ENCODE results near the gene EVA1A.

The EVA1A gene

DNA sequence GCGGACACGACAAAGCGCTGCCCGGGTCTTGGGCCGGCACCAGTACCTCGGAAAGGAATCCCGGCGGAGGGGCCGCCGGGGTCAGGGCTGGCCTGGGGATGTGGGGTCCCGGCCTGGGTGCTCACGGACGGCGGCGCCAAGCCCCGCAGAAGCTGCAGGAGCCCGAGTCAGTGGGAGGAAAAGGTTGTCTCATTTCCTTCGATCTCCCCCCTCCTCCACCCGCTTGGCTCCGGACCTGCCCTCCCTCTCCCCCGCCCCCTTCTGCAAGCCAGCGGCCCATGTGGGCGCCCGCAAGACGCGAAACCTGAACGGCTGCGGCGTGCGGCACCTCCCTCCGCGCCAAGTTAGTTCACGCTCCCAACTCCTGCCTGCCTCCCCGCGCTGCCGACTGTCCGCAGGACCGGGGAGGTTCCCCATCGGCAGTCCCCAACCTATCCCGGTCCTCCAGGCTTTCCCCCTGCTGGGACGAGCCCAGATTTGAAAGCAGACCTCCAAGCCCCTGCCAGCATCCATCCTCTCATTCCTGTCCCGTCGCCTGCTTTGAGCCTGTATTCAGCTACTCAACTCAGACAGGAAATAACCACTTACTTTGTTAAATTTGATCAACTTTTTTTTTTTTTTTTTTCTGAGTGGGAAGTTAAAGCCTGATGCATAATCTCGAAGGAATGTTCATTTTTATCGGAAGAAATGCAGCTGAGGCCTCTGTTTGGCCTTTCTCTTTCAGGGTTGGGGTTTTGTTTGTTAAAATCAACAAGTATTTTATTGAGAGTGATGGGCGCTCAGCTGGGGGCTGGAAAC, at the start of gene EVA1A:
EVA1A (minus strand) TSS at position 172 of the 798 bp plus-strand sequence. CDS start 42,799 bp downstream, outside the sequence.
- H3K27me3 ChIP-seq (ENCODE audit: control insufficient read depth, insufficient read depth, low read length), result peaks cover 28% of the 10 kb centered on the region
- H3K9me3 ChIP-seq (ENCODE audit: control insufficient read depth, insufficient read depth, low read length), result no peaks in the 10 kb centered on the region
- H3K4me1 ChIP-seq (ENCODE audit: control insufficient read depth, insufficient read depth, low read length), result no peaks in the 10 kb centered on the region
- peak within 1 kb of the TSS; percentile 82 for H3K4me3 ChIP-seq (ENCODE audit: low read depth, low read length)
- H3K9ac ChIP-seq (ENCODE audit: low read depth, low read length), result peak within 1 kb of the TSS; percentile 58
- H3K36me3 ChIP-seq (ENCODE audit: control insufficient read depth, insufficient read depth, low read length), result no peaks in the 10 kb centered on the region

- Histone ChIP-seq H3K4me3 (ENCODE audit: low read depth, low read length) (no peak overlapping the region), H3K36me3 (ENCODE audit: control insufficient read depth, insufficient read depth, low read length) (no peaks in the 10 kb centered on the region), H3K27me3 (ENCODE audit: control insufficient read depth, insufficient read depth, low read length) (peaks cover 3% of the 10 kb centered on the region), H3K4me1 (ENCODE audit: control insufficient read depth, insufficient read depth, low read length) (peaks cover 6% of the 10 kb centered on the region), H3K9me3 (ENCODE audit: control insufficient read depth, insufficient read depth, low read length) (no peaks in the 10 kb centered on the region), H3K9ac (ENCODE audit: low read depth, low read length) (no peak overlapping the region)
Observed at GRCh38 chr2:75609937-75610508, 49.3 kb upstream of the EVA1A start.

- Histone ChIP-seq H3K9ac (ENCODE audit: low read depth, low read length) (no peak overlapping the region), H3K9me3 (ENCODE audit: control insufficient read depth, insufficient read depth, low read length) (no peaks in the 10 kb centered on the region), H3K4me3 (ENCODE audit: low read depth, low read length) (no peak overlapping the region), H3K36me3 (ENCODE audit: control insufficient read depth, insufficient read depth, low read length) (no peaks in the 10 kb centered on the region), H3K27me3 (ENCODE audit: control insufficient read depth, insufficient read depth, low read length) (peaks cover 3% of the 10 kb centered on the region), H3K4me1 (ENCODE audit: control insufficient read depth, insufficient read depth, low read length) (peaks cover 6% of the 10 kb centered on the region)
Observed at GRCh38 chr2:75609334-75609689, 48.6 kb upstream of the EVA1A start.

- Histone ChIP-seq H3K27me3 (ENCODE audit: control insufficient read depth, insufficient read depth, low read length) (peaks cover 3% of the 10 kb centered on the region), H3K9me3 (ENCODE audit: control insufficient read depth, insufficient read depth, low read length) (no peaks in the 10 kb centered on the region), H3K4me1 (ENCODE audit: control insufficient read depth, insufficient read depth, low read length) (peaks cover 6% of the 10 kb centered on the region), H3K9ac (ENCODE audit: low read depth, low read length) (peak overlapping the region; percentile 71), H3K36me3 (ENCODE audit: control insufficient read depth, insufficient read depth, low read length) (no peaks in the 10 kb centered on the region), H3K4me3 (ENCODE audit: low read depth, low read length) (peak overlapping the region; percentile 64)
Observed at GRCh38 chr2:75608684-75609333, 48.1 kb upstream of the EVA1A start.

- Histone ChIP-seq H3K36me3 (ENCODE audit: control insufficient read depth, insufficient read depth, low read length) (no peaks in the 10 kb centered on the region), H3K9ac (ENCODE audit: low read depth, low read length) (no peak overlapping the region), H3K4me3 (ENCODE audit: low read depth, low read length) (peak overlapping the region; percentile 64), H3K27me3 (ENCODE audit: control insufficient read depth, insufficient read depth, low read length) (peaks cover 3% of the 10 kb centered on the region), H3K9me3 (ENCODE audit: control insufficient read depth, insufficient read depth, low read length) (no peaks in the 10 kb centered on the region), H3K4me1 (ENCODE audit: control insufficient read depth, insufficient read depth, low read length) (peaks cover 6% of the 10 kb centered on the region)
Observed at GRCh38 chr2:75607988-75608683, 47.4 kb upstream of the EVA1A start.

DNA sequence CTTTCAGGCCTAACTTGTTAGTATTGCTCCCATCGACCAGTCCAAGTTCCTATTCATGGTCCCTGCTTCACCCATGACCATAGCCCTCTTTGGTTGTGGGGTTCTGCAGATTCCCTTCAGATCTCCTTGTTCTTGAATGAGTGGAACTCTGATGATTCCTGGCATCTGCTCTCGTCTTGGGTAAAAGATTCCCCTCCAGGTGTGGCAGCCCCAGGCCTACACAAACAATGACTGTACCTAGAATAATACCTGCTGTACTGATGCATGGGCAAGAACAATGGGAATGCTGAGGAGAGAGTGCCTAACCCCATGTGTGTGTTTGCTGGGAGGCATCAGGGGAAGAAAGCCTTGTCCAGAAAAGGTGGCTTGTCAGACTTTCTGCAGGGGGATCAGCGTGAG, 46.7 kb upstream of the EVA1A start:
- peaks cover 3% of the 10 kb centered on the region for H3K27me3 ChIP-seq (ENCODE audit: control insufficient read depth, insufficient read depth, low read length)
- peaks cover 6% of the 10 kb centered on the region for H3K4me1 ChIP-seq (ENCODE audit: control insufficient read depth, insufficient read depth, low read length)
- H3K36me3 ChIP-seq (ENCODE audit: control insufficient read depth, insufficient read depth, low read length), result no peaks in the 10 kb centered on the region
- H3K4me3 ChIP-seq (ENCODE audit: low read depth, low read length), result no peak overlapping the region
- no peaks in the 10 kb centered on the region for H3K9me3 ChIP-seq (ENCODE audit: control insufficient read depth, insufficient read depth, low read length)
- H3K9ac ChIP-seq (ENCODE audit: low read depth, low read length), result no peak overlapping the region

DNA sequence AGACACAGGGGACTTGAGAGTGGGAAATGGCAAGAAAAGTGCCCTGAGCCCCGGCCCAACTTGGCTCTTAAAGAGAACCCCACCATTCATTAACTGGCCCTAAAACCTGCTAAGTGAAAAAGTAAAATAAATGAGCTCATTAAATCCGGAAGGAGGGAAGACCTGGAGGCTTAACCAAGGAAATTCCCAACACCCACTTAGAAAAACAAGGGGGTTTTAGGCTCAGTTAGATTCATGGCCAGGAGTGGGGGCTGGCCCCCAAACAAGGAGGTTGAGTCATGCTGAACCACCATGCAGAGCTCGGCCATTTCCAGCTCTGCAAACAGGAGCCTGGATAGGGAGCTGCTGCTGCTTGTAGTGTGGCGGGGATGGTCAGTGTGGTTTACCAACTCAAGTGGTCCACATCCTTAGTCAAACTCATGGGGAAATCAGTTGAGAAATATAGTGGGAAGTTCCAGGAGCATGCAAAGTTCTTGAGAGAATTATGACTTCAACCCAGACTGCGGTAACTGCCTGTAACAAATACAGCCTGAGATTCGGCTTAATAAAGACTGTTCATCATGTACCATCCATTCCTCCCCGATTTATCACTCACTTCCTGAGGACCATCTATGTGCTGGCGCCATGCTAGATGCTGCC, 46.1 kb upstream of the EVA1A start:
- no peaks in the 10 kb centered on the region for H3K36me3 ChIP-seq (ENCODE audit: control insufficient read depth, insufficient read depth, low read length)
- no peak overlapping the region for H3K4me3 ChIP-seq (ENCODE audit: low read depth, low read length)
- H3K4me1 ChIP-seq (ENCODE audit: control insufficient read depth, insufficient read depth, low read length), result peaks cover 6% of the 10 kb centered on the region
- no peaks in the 10 kb centered on the region for H3K9me3 ChIP-seq (ENCODE audit: control insufficient read depth, insufficient read depth, low read length)
- H3K27me3 ChIP-seq (ENCODE audit: control insufficient read depth, insufficient read depth, low read length), result peaks cover 3% of the 10 kb centered on the region
- no peak overlapping the region for H3K9ac ChIP-seq (ENCODE audit: low read depth, low read length)

GRCh38 chr2:75605770-75606529, 45.2 kb upstream of the EVA1A start:
- Histone ChIP-seq H3K4me1 (ENCODE audit: control insufficient read depth, insufficient read depth, low read length) (peaks cover 6% of the 10 kb centered on the region), H3K27me3 (ENCODE audit: control insufficient read depth, insufficient read depth, low read length) (peaks cover 3% of the 10 kb centered on the region), H3K36me3 (ENCODE audit: control insufficient read depth, insufficient read depth, low read length) (no peaks in the 10 kb centered on the region), H3K9ac (ENCODE audit: low read depth, low read length) (no peak overlapping the region), H3K4me3 (ENCODE audit: low read depth, low read length) (no peak overlapping the region), H3K9me3 (ENCODE audit: control insufficient read depth, insufficient read depth, low read length) (no peaks in the 10 kb centered on the region)

GRCh38 chr2:75604484-75604883, 43.7 kb upstream of the EVA1A start:
- no peak overlapping the region for H3K9ac ChIP-seq (ENCODE audit: low read depth, low read length)
- H3K9me3 ChIP-seq (ENCODE audit: control insufficient read depth, insufficient read depth, low read length), result no peaks in the 10 kb centered on the region
- peaks cover 6% of the 10 kb centered on the region for H3K4me1 ChIP-seq (ENCODE audit: control insufficient read depth, insufficient read depth, low read length)
- H3K36me3 ChIP-seq (ENCODE audit: control insufficient read depth, insufficient read depth, low read length), result no peaks in the 10 kb centered on the region
- no peak overlapping the region for H3K4me3 ChIP-seq (ENCODE audit: low read depth, low read length)
- no peaks in the 10 kb centered on the region for H3K27me3 ChIP-seq (ENCODE audit: control insufficient read depth, insufficient read depth, low read length)

DNA sequence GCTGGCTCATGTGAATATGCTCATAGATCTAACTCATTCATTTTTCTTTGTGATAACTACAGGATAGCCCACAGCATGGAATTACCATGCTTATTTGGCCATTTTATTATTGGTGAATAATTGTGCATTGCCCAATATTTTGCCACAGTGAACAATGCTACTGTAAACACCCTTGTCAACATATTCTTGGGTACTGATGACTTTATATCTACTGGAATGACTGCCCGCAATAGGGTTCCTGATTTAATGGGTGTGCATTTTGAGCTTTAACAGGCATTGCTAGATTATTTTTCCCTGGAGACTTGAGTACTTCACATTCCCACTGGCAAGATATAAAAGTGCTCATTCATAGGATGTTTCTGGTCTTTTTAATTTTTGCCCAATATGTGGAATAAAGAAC, 42.7 kb upstream of the EVA1A start:
- Histone ChIP-seq H3K9ac (ENCODE audit: low read depth, low read length) (no peak overlapping the region), H3K27me3 (ENCODE audit: control insufficient read depth, insufficient read depth, low read length) (no peaks in the 10 kb centered on the region), H3K9me3 (ENCODE audit: control insufficient read depth, insufficient read depth, low read length) (no peaks in the 10 kb centered on the region), H3K4me3 (ENCODE audit: low read depth, low read length) (no peak overlapping the region), H3K4me1 (ENCODE audit: control insufficient read depth, insufficient read depth, low read length) (peaks cover 3% of the 10 kb centered on the region), H3K36me3 (ENCODE audit: control insufficient read depth, insufficient read depth, low read length) (no peaks in the 10 kb centered on the region)
